Measurements from ENCODE around the gene HRC. TPM values are rescaled to one million over a fixed set of nuclear protein-coding genes. Genes with fewer than 3 reads are reported as not detected.

Gene HRC
- polyA plus RNA-seq, 3 donors: not detected

- intact Hi-C loops (cut with micrococcal nuclease): loop anchor here in 1 of 2 donors (5.0 kb wide), 1 partner anchor 37 kb away; no protein-coding TSS in a partner anchor
Measured at GRCh38 chr19:49110567-49110966, 44.6 kb downstream of the HRC start.

GRCh38 chr19:49109569-49110233 is 45.5 kb downstream of the HRC start:
- H3K4me3 Mint-ChIP-seq: no peak overlapping the region
- no peak for DNase-seq
- Histone ChIP-seq H3K9ac (ENCODE audit: insufficient read depth, low read length, poor library complexity, severe bottlenecking) (no peak overlapping the region), H3K4me3 (replicated peaks in 1 of 3; ENCODE audit: low read depth in 2 of 3, low read length in 3 of 3) (no peak overlapping the region), H3K27ac (ENCODE audit: low read depth in 1 of 2, low read length in 2 of 2) (no peak overlapping the region), H3K4me2 (replicated peaks; ENCODE audit: extremely low read depth, low read length, poor library complexity, severe bottlenecking) (no peak overlapping the region), H3K4me1 (ENCODE audit: control insufficient read depth in 1 of 2, insufficient read depth in 2 of 2, low read length in 2 of 2) (peaks cover 10% of the 10 kb centered on the region in 2 donors), H3K79me2 (ENCODE audit: insufficient read depth, low read length) (no peaks in the 10 kb centered on the region), H3K9me3 (replicated peaks in 1 of 2; ENCODE audit: control insufficient read depth in 1 of 2, insufficient read depth in 1 of 2, low read length in 2 of 2) (no peaks in the 10 kb centered on the region), H4K20me1 (ENCODE audit: insufficient read depth, low read length) (peaks cover 46% of the 10 kb centered on the region), H2AFZ (ENCODE audit: insufficient read depth, low read depth, low read length, poor library complexity, severe bottlenecking) (no peak overlapping the region), H3K27me3 (ENCODE audit: control insufficient read depth in 2 of 2, insufficient read depth in 2 of 2, low read length in 2 of 2) (no peaks in the 10 kb centered on the region), H3K36me3 (replicated peaks in 1 of 2; ENCODE audit: control insufficient read depth in 1 of 2, insufficient read depth in 2 of 2, low read length in 2 of 2) (peaks cover 37 to 48% of the 10 kb centered on the region in 2 donors)
- peaks cover 9% of the 10 kb centered on the region for H3K4me1 Mint-ChIP-seq
- H3K36me3 Mint-ChIP-seq: peaks cover 41 to 46% of the 10 kb centered on the region in 2 donors
- H3K27ac Mint-ChIP-seq: no peak overlapping the region
- no peak for TF ChIP-seq CTCF (IDR thresholded peaks at IDR 0.05)
- H3K9me3 Mint-ChIP-seq: no peaks in the 10 kb centered on the region
- intact Hi-C loops (cut with micrococcal nuclease): loop anchor here in 1 of 2 donors (5.0 kb wide), 1 partner anchor 38 kb away; no protein-coding TSS in a partner anchor
- WGBS (ENCODE audit: insufficient coverage): 85% methylated on average over 3 of the region's 8 CpGs
- H3K27me3 Mint-ChIP-seq (ENCODE audit: low read depth in 3 of 3): peaks cover 5 to 10% (median 8%) of the 10 kb centered on the region in 3 donors

More at GRCh38 chr19:49110567-49110966, 44.6 kb downstream of the HRC start:
- Mint-ChIP-seq H3K9me3 (no peaks in the 10 kb centered on the region), H3K27ac (no peak overlapping the region), H3K27me3 (ENCODE audit: low read depth in 3 of 3) (peaks cover 5 to 10% (median 10%) of the 10 kb centered on the region in 3 donors), H3K4me1 (peaks cover 15% of the 10 kb centered on the region), H3K4me3 (no peak overlapping the region), H3K36me3 (peaks cover 32 to 37% of the 10 kb centered on the region in 2 donors)
- H3K27ac ChIP-seq (ENCODE audit: low read depth in 1 of 2, low read length in 2 of 2): no peak overlapping the region
- peaks cover 37% of the 10 kb centered on the region for H4K20me1 ChIP-seq (ENCODE audit: insufficient read depth, low read length)
- DNase-seq: no peak
- WGBS (ENCODE audit: insufficient coverage): 100% methylated on average over 1 of the region's 3 CpGs
- no peak overlapping the region for H3K9ac ChIP-seq (ENCODE audit: insufficient read depth, low read length, poor library complexity, severe bottlenecking)
- H3K4me3 ChIP-seq (replicated peaks in 1 of 3; ENCODE audit: low read depth in 2 of 3, low read length in 3 of 3): no peak overlapping the region
- H3K79me2 ChIP-seq (ENCODE audit: insufficient read depth, low read length): no peaks in the 10 kb centered on the region
- H3K4me1 ChIP-seq (ENCODE audit: control insufficient read depth in 1 of 2, insufficient read depth in 2 of 2, low read length in 2 of 2): peaks cover 15 to 18% of the 10 kb centered on the region in 2 donors
- no peak overlapping the region for H2AFZ ChIP-seq (ENCODE audit: insufficient read depth, low read depth, low read length, poor library complexity, severe bottlenecking)
- no peaks in the 10 kb centered on the region for H3K27me3 ChIP-seq (ENCODE audit: control insufficient read depth in 2 of 2, insufficient read depth in 2 of 2, low read length in 2 of 2)
- H3K36me3 ChIP-seq (replicated peaks in 1 of 2; ENCODE audit: control insufficient read depth in 1 of 2, insufficient read depth in 2 of 2, low read length in 2 of 2): peaks cover 29 to 40% of the 10 kb centered on the region in 2 donors
- no peaks in the 10 kb centered on the region for H3K9me3 ChIP-seq (replicated peaks in 1 of 2; ENCODE audit: control insufficient read depth in 1 of 2, insufficient read depth in 1 of 2, low read length in 2 of 2)
- no peak for TF ChIP-seq CTCF (IDR thresholded peaks at IDR 0.05)
- no peak overlapping the region for H3K4me2 ChIP-seq (replicated peaks; ENCODE audit: extremely low read depth, low read length, poor library complexity, severe bottlenecking)

Measured in CD14-positive monocyte (primary cell).